ENCODE data around the gene TOR4A. TPM values are rescaled to one million over a fixed set of nuclear protein-coding genes. Genes with fewer than 3 reads are reported as not detected.

Gene TOR4A
- total RNA-seq, 1 donor from 2014 or later: 1.9 TPM

DNA sequence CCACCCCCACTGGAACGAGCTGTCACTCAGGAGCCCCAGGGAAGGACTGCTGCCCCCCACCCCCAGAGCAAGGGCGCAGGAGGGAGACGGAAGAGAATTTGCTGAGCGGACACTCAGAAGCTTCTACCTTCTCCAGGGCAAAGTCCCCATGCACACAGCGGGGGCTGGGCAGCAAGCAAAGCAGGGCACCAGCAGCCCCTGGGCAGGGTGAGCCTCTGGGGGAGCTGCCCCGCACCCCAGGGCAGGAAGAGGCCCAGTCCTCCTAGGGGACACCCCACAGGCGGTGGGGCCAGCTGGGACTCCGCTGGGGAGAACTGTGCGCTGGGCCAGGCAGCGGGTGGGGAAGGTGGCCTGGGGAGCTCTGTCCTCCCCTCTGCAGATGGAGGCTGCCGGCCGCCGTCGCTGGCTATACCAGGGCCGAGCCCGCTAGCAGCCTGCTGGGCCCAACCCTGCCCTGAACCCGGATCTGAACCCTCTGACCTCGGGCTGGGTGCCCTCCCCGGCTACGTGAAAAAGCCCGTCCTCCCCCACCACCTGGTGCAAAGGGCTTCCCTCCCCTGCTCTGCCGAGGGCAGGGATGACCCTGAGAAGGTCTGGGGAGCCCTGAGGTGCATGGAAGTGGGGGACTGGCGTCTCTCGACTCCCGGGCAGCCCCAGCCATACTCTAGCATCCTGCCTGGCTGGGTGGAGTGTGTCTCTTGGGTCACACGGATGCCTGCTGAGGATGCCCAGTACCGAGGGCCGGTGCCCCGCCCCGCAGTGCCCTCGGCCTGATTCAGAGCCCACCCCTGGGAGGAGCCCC is 47.4 kb upstream of the TOR4A start:
- Mint-ChIP-seq H3K27ac (ENCODE audit: unreplicated experiment) (no peak overlapping the region), H3K36me3 (ENCODE audit: unreplicated experiment) (no peaks in the 10 kb centered on the region), H3K4me1 (ENCODE audit: unreplicated experiment) (peaks cover 4% of the 10 kb centered on the region), H3K4me3 (ENCODE audit: unreplicated experiment) (no peak overlapping the region), H3K9me3 (ENCODE audit: unreplicated experiment) (no peaks in the 10 kb centered on the region), H3K27me3 (ENCODE audit: unreplicated experiment) (no peaks in the 10 kb centered on the region)
- no peak for DNase-seq (ENCODE audit: extremely low spot score, unreplicated experiment)
- TF ChIP-seq, protein P1, sequence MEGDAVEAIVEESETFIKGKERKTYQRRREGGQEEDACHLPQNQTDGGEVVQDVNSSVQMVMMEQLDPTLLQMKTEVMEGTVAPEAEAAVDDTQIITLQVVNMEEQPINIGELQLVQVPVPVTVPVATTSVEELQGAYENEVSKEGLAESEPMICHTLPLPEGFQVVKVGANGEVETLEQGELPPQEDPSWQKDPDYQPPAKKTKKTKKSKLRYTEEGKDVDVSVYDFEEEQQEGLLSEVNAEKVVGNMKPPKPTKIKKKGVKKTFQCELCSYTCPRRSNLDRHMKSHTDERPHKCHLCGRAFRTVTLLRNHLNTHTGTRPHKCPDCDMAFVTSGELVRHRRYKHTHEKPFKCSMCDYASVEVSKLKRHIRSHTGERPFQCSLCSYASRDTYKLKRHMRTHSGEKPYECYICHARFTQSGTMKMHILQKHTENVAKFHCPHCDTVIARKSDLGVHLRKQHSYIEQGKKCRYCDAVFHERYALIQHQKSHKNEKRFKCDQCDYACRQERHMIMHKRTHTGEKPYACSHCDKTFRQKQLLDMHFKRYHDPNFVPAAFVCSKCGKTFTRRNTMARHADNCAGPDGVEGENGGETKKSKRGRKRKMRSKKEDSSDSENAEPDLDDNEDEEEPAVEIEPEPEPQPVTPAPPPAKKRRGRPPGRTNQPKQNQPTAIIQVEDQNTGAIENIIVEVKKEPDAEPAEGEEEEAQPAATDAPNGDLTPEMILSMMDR (IDR thresholded peaks at IDR 0.05): no peak

DNA sequence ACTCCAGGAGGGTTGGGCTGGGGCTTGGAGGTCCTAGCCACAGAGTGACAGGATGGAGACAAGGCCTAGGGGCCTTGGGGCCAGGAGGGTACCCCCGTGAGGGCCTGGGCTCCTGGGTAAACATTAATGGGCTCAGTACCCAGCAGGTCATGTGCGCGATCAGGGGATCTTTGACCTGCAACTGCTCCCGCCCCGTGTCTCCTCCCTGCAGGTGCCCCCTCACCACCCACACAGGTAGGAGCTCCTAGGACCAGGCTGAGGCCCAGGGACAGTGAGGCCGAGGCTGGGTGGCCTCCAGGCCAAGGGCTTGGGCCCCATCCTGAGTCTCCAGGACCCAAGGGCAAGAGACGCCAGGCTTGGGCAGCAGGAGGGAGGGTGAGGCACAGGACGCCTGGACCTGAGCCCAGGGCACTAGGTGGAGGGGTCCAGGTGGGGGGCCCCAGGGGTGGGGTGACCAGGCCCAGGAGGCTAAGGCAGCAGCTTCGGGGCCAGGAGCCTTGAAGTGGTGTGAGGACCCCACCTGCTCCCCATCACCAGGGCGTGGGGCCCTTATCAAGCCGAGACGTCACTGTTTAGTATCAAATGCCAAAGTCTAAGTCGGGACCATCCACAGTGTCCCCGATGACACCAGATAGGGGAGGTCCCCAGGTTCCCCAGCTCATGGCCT is 46.7 kb upstream of the TOR4A start, which contains the start of gene SLC34A3:
Gene SLC34A3 (plus strand): TSS at position 197 of the 667 bp plus-strand sequence. CDS start 802 bp downstream, outside the sequence.
- Mint-ChIP-seq H3K4me1 (ENCODE audit: unreplicated experiment) (peaks cover 4% of the 10 kb centered on the region), H3K9me3 (ENCODE audit: unreplicated experiment) (no peaks in the 10 kb centered on the region), H3K27ac (ENCODE audit: unreplicated experiment) (no peak within 1 kb of the TSS), H3K4me3 (ENCODE audit: unreplicated experiment) (no peak within 1 kb of the TSS), H3K36me3 (ENCODE audit: unreplicated experiment) (no peaks in the 10 kb centered on the region), H3K27me3 (ENCODE audit: unreplicated experiment) (no peaks in the 10 kb centered on the region)
- TF ChIP-seq, protein P1 (IDR thresholded peaks at IDR 0.05): no peak
- DNase-seq (ENCODE audit: extremely low spot score, unreplicated experiment): no peak

DNA sequence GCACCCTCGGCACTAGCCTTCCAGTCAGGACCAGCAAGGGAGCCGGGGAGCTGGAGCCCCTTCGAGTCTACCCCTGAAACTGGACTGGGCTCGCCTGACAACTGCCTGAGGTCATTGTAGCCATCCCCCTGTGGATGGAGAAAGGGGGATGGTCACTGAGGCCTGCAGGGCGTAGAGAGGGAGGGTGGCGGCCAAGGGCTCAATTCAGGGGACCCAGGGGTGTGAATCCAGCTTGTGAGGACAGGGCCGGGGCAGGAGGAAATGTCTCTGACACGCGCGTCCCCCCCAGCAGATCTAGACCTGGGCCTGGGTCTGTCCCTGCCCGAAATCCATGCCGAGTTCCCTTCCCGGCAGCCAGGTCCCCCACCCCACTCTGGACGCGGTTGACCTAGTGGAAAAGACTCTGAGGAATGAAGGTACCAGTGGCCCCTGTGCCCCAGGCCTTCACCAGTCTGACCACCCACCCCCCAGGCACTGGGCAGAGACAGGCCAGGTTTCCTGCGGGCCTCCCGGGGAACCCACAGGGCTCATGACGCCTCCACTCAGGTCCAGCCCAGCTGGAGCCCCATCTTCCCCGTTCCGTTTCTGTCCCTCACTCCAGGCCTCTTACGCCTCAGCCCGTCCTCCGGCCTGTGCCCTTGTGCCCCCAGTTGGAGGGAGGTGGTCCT is 46.0 kb upstream of the TOR4A start:
- Mint-ChIP-seq H3K9me3 (ENCODE audit: unreplicated experiment) (no peaks in the 10 kb centered on the region), H3K36me3 (ENCODE audit: unreplicated experiment) (no peaks in the 10 kb centered on the region), H3K4me1 (ENCODE audit: unreplicated experiment) (peaks cover 4% of the 10 kb centered on the region), H3K4me3 (ENCODE audit: unreplicated experiment) (no peak overlapping the region), H3K27me3 (ENCODE audit: unreplicated experiment) (no peaks in the 10 kb centered on the region), H3K27ac (ENCODE audit: unreplicated experiment) (no peak overlapping the region)
- no peak for DNase-seq (ENCODE audit: extremely low spot score, unreplicated experiment)
- TF ChIP-seq, protein P1 (IDR thresholded peaks at IDR 0.05): no peak

DNA sequence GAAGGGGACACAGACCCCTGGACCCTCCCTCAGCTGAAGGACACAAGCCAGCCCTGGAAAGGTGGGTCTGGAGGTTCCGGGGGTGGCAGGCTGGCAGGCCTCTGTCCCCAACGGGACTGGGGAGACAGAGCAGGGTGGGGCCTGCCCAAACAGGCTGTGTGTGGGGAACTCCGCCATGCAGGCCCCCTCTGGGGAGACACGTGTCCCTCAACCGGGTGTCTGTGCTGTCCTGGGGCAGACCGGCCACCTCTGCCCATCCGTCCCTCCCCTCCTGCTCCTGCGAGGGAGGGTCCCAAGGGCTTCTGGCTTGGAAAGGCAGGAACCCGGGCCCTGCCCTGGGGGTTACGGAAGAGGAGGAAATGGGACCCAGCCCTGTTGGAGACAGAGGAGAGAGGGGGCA is 45.4 kb upstream of the TOR4A start:
- Mint-ChIP-seq H3K27me3 (ENCODE audit: unreplicated experiment) (no peaks in the 10 kb centered on the region), H3K36me3 (ENCODE audit: unreplicated experiment) (no peaks in the 10 kb centered on the region), H3K4me3 (ENCODE audit: unreplicated experiment) (no peak overlapping the region), H3K9me3 (ENCODE audit: unreplicated experiment) (no peaks in the 10 kb centered on the region), H3K4me1 (ENCODE audit: unreplicated experiment) (peaks cover 4% of the 10 kb centered on the region), H3K27ac (ENCODE audit: unreplicated experiment) (no peak overlapping the region)
- DNase-seq (ENCODE audit: extremely low spot score, unreplicated experiment): no peak
- TF ChIP-seq, protein P1 (IDR thresholded peaks at IDR 0.05): no peak

DNA sequence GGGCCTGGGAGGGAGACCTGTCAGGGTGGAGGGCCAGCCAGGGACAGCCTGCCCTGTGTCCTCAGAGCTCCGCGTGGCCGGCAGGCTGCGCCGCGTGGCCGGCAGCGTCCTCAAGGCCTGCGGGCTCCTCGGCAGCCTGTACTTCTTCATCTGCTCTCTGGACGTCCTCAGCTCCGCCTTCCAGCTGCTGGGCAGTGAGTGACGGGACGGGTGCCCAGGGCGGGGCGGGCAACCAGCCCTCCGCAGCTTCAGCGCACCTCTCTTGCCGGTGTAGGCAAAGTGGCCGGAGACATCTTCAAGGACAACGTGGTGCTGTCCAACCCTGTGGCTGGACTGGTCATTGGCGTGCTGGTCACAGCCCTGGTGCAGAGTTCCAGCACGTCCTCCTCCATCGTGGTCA is 45.0 kb upstream of the TOR4A start:
- H3K4me3 Mint-ChIP-seq (ENCODE audit: unreplicated experiment): no peak overlapping the region
- H3K9me3 Mint-ChIP-seq (ENCODE audit: unreplicated experiment): no peaks in the 10 kb centered on the region
- TF ChIP-seq, protein P1 (IDR thresholded peaks at IDR 0.05): no peak

More for the DNA sequence above, 45.0 kb upstream of the TOR4A start:
- no peak for DNase-seq (ENCODE audit: extremely low spot score, unreplicated experiment)
- H3K36me3 Mint-ChIP-seq (ENCODE audit: unreplicated experiment): no peaks in the 10 kb centered on the region
- H3K27ac Mint-ChIP-seq (ENCODE audit: unreplicated experiment): no peak overlapping the region
- H3K4me1 Mint-ChIP-seq (ENCODE audit: unreplicated experiment): peaks cover 2% of the 10 kb centered on the region
- no peaks in the 10 kb centered on the region for H3K27me3 Mint-ChIP-seq (ENCODE audit: unreplicated experiment)

Measured in osteocyte (in vitro differentiated cells).